Epithelial cell of proximal tubule (primary cell): ENCODE data around the gene HS6ST3. TPM values are rescaled to one million over a fixed set of nuclear protein-coding genes. Genes with fewer than 3 reads are reported as not detected.

Experiments
- DNase-seq: peaks from one replicate; pipeline ENCODE4 v3.0.0-alpha.2; 2011; ENCODE audit warnings: low read depth
- H3K4me3 ChIP-seq: 2 replicates; pipeline ENCODE4 v1.5.1; 2011; ENCODE audit warnings: low read depth, mild to moderate bottlenecking, low read length
- total RNA-seq: library from RNA; depleted of rRNA; stranded (reverse); fragments of >200 nt; gene quantifications from 2 replicates; pipeline ENCODE4 v1.2.3, GENCODE V29; 2015
- TF ChIP-seq, protein P1 (sequence below): conservative IDR thresholded peaks from 2 replicates; pipeline ENCODE4 v1.5.1; 2012; ENCODE audit warnings: low read depth, mild to moderate bottlenecking, low read length

Gene HS6ST3
- total RNA-seq, 1 donor from 2014 or later, result 0.29 TPM

GRCh38 chr13:96299235-96299634 is 209.3 kb downstream of the HS6ST3 start:
- DNase-seq, result no peak
- H3K4me3 ChIP-seq, result no peak overlapping the region
- TF ChIP-seq, protein P1, sequence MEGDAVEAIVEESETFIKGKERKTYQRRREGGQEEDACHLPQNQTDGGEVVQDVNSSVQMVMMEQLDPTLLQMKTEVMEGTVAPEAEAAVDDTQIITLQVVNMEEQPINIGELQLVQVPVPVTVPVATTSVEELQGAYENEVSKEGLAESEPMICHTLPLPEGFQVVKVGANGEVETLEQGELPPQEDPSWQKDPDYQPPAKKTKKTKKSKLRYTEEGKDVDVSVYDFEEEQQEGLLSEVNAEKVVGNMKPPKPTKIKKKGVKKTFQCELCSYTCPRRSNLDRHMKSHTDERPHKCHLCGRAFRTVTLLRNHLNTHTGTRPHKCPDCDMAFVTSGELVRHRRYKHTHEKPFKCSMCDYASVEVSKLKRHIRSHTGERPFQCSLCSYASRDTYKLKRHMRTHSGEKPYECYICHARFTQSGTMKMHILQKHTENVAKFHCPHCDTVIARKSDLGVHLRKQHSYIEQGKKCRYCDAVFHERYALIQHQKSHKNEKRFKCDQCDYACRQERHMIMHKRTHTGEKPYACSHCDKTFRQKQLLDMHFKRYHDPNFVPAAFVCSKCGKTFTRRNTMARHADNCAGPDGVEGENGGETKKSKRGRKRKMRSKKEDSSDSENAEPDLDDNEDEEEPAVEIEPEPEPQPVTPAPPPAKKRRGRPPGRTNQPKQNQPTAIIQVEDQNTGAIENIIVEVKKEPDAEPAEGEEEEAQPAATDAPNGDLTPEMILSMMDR, result no peak

DNA sequence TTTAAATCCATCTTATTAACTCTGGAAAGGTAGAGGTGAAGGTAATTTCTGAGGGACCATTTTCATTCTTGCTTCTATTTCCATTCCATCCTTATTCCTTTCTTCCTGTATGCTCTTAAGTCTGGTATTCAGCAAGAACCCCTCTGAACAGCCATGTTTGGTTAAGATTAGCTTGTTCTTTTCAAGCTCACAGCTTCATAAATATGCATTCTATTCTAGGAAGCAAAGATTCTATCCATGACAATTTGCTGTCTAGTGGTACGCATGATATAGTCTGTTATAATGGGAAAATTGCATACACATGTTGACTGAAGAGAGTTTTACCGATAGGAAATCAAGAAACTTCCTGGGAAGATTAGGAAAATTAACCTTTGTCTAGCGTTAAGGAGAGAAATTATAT is 218.7 kb downstream of the HS6ST3 start:
- no peak overlapping the region for H3K4me3 ChIP-seq
- DNase-seq, result no peak
- TF ChIP-seq, protein P1, result no peak

GRCh38 chr13:96314974-96315373 is 225.1 kb downstream of the HS6ST3 start:
- TF ChIP-seq, protein P1, result no peak
- no peak overlapping the region for H3K4me3 ChIP-seq
- no peak for DNase-seq

GRCh38 chr13:96338030-96338429 is 248.1 kb downstream of the HS6ST3 start:
- TF ChIP-seq, protein P1, result no peak
- no peak for DNase-seq
- H3K4me3 ChIP-seq, result no peak overlapping the region

GRCh38 chr13:96342286-96342685 is 252.4 kb downstream of the HS6ST3 start:
- DNase-seq, result no peak
- no peak overlapping the region for H3K4me3 ChIP-seq
- TF ChIP-seq, protein P1, result no peak

- DNase-seq, result no peak
- no peak overlapping the region for H3K4me3 ChIP-seq
- TF ChIP-seq, protein P1, result no peak
Observed at GRCh38 chr13:96342852-96343465, 253.1 kb downstream of the HS6ST3 start.

GRCh38 chr13:96346921-96347320 is 257.0 kb downstream of the HS6ST3 start:
- H3K4me3 ChIP-seq, result no peak overlapping the region
- no peak for DNase-seq

More at GRCh38 chr13:96346921-96347320, 257.0 kb downstream of the HS6ST3 start:
- TF ChIP-seq, protein P1, result no peak
